Gastrocnemius medialis (tissue), 4 donors: Measurements from ENCODE around the gene CDKAL1.

ENCODE experiments used
- POLR2A ChIP-seq, 2 donors: fragments of 450-650 bp; IDR thresholded peaks; one replicate each; pipeline ENCODE4 v1.6.1; 2017; ENCODE audit warnings: antibody characterized with exemption in 2 of 2, mild to moderate bottlenecking in 2 of 2, moderate library complexity in 2 of 2
- TF ChIP-seq, protein P1 (sequence below), 5 experiments: fragments of 450-650 bp in 3 of 5; fragments of 200-600 bp in 2 of 5; sonication (generic) in 2 of 5; IDR thresholded peaks in 4 of 5; conservative IDR thresholded peaks in 1 of 5; 1 replicate in 4 of 5; 2 replicates in 1 of 5; pipeline ENCODE4 v1.5.1; 2016 to 2019; ENCODE audit warnings: antibody characterized with exemption in 5 of 5, mild to moderate bottlenecking in 3 of 5, moderate library complexity in 3 of 5

- TF ChIP-seq, protein P1, sequence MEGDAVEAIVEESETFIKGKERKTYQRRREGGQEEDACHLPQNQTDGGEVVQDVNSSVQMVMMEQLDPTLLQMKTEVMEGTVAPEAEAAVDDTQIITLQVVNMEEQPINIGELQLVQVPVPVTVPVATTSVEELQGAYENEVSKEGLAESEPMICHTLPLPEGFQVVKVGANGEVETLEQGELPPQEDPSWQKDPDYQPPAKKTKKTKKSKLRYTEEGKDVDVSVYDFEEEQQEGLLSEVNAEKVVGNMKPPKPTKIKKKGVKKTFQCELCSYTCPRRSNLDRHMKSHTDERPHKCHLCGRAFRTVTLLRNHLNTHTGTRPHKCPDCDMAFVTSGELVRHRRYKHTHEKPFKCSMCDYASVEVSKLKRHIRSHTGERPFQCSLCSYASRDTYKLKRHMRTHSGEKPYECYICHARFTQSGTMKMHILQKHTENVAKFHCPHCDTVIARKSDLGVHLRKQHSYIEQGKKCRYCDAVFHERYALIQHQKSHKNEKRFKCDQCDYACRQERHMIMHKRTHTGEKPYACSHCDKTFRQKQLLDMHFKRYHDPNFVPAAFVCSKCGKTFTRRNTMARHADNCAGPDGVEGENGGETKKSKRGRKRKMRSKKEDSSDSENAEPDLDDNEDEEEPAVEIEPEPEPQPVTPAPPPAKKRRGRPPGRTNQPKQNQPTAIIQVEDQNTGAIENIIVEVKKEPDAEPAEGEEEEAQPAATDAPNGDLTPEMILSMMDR (IDR thresholded peaks at IDR 0.05 in 4 of 5, conservative IDR thresholded peaks at IDR 0.05 in 1 of 5) = no peak
- TF ChIP-seq POLR2A (IDR thresholded peaks at IDR 0.05) = no peak
Measured at GRCh38 chr6:21143645-21144044, 609.4 kb downstream of the CDKAL1 start.
